Cardiac muscle cell (in vitro differentiated cells and primary cell): ENCODE results near the gene CTNNA3. TPM values are rescaled to one million over a fixed set of nuclear protein-coding genes. Genes with fewer than 3 reads are reported as not detected.

Experiments
- DNase-seq, 2 donors: peaks; one replicate each; pipeline versions ENCODE4 v3.0.0 to v3.0.0-alpha.2; 2010 to 2017; ENCODE audit warnings: low read depth in 1 of 2, low spot score in 1 of 2
- H3K27ac ChIP-seq: fragments of 200-600 bp; sonication (generic); 2 replicates; pipeline ENCODE4 v1.5.1; 2016
- H3K27me3 ChIP-seq: fragments of 200-600 bp; sonication (generic); 2 replicates; pipeline ENCODE4 v1.6.0; 2016; ENCODE audit warnings: control low read depth
- H3K36me3 ChIP-seq: fragments of 200-600 bp; sonication (generic); 2 replicates; pipeline ENCODE4 v1.5.1; 2016; ENCODE audit warnings: control low read depth
- H3K4me1 ChIP-seq: fragments of 200-600 bp; sonication (generic); 2 replicates; pipeline ENCODE4 v1.8.1; 2017; ENCODE audit warnings: low read depth, mild to moderate bottlenecking, mixed run types
- H3K4me3 ChIP-seq: fragments of 200-600 bp; sonication (generic); 2 replicates; pipeline ENCODE4 v1.5.1; 2016; ENCODE audit warnings: mild to moderate bottlenecking
- H3K9me3 ChIP-seq: fragments of 200-600 bp; sonication (generic); 2 replicates; pipeline ENCODE4 v1.5.1; 2017; ENCODE audit warnings: low read depth, mild to moderate bottlenecking, control low read depth
- CTCF ChIP-seq: IDR thresholded peaks from 2 replicates; pipeline ENCODE4 v1.5.1; 2012; ENCODE audit warnings: low read depth, mild to moderate bottlenecking, low read length
- polyA plus RNA-seq: library from polyadenylated mRNA; unstranded; fragments of >200 nt; fragmentation: Nextera tagmentation; extraction: Ambion mirVana; gene quantifications from 2 replicates; pipeline ENCODE4 v1.2.1, GENCODE V29; 2016
- total RNA-seq: library from RNA; depleted of rRNA; stranded (reverse); fragments of >200 nt; gene quantifications from 2 replicates; pipeline ENCODE4 v1.2.3, GENCODE V29; 2016

Gene CTNNA3
- total and polyA plus RNA-seq, 2 experiments from 2014 or later, result 55.8 to 71.7 TPM

- TF ChIP-seq CTCF, result no peak
- no peak for DNase-seq
- no peaks in the 10 kb centered on the region for H3K4me1 ChIP-seq
- no peak overlapping the region for H3K27ac ChIP-seq
- no peaks in the 10 kb centered on the region for H3K36me3 ChIP-seq
- no peaks in the 10 kb centered on the region for H3K9me3 ChIP-seq
- no peak overlapping the region for H3K4me3 ChIP-seq
- H3K27me3 ChIP-seq, result no peaks in the 10 kb centered on the region
These were observed 1505.6 kb downstream of the CTNNA3 start for GRCh38 chr10:66190413-66190812.

GRCh38 chr10:66189271-66189670 is 1506.7 kb downstream of the CTNNA3 start:
- Histone ChIP-seq H3K4me1 (no peaks in the 10 kb centered on the region), H3K36me3 (no peaks in the 10 kb centered on the region), H3K4me3 (no peak overlapping the region), H3K9me3 (no peaks in the 10 kb centered on the region), H3K27me3 (no peaks in the 10 kb centered on the region), H3K27ac (no peak overlapping the region)
- DNase-seq, result no peak
- no peak for TF ChIP-seq CTCF

DNA sequence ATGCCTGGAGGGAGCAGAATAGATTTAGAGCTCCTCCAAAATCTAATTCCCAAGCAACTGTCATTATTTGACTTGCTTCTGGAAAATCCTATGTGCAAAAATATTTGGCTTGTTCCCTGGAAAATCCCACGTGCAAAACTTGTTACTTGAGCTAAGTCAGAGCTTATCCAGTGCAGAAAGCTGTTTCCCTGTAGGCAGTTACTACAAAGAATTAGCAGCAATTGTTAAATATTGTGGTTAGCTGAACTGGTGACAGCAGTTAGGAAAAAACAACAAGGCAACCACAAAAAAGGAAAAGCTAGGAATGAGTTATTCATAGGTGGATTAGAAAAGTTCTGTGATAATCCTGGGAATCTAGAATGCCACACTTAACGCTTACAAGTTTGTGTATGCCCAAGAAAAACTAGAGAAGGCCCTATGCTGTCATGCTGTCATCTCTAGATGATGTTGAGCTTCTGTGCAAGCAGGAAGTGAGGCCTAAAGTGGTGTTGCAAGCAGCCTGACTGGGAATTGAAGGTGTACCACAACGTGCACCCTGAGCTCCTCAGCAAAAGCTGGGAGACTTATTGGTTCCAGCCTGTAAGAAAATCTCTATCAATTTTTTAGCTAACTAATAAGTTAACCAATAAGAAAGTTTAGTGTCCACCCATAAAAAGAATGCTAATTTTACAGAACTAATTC is 1508.8 kb downstream of the CTNNA3 start:
- DNase-seq, result peak in 1 of 2 donors; percentile 0
- Histone ChIP-seq H3K9me3 (no peaks in the 10 kb centered on the region), H3K27me3 (no peaks in the 10 kb centered on the region), H3K36me3 (no peaks in the 10 kb centered on the region), H3K4me3 (no peak overlapping the region), H3K4me1 (no peaks in the 10 kb centered on the region), H3K27ac (peak overlapping the region; percentile 52)
- TF ChIP-seq CTCF, result no peak

DNA sequence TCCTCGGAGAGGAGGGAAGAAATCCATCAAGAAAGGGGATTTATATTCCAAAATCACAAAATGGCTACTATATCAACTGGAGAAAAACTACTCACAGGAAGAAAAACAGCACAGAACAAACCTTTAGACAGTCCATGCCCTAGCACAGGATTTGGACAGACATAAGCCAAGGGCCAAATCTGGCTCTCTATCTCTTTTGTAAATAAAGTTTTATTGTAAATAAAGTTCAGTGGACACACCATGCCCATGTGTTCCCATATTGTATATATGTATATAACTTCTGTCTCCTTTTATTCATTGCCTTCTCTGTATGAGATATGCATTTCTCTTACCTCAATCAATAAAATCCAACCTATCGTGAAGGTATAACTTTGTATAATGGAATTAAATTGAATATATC is 1513.0 kb downstream of the CTNNA3 start:
- Histone ChIP-seq H3K4me3 (no peak overlapping the region), H3K27me3 (no peaks in the 10 kb centered on the region), H3K27ac (no peak overlapping the region), H3K9me3 (no peaks in the 10 kb centered on the region), H3K4me1 (no peaks in the 10 kb centered on the region), H3K36me3 (no peaks in the 10 kb centered on the region)
- DNase-seq, result no peak
- no peak for TF ChIP-seq CTCF

DNA sequence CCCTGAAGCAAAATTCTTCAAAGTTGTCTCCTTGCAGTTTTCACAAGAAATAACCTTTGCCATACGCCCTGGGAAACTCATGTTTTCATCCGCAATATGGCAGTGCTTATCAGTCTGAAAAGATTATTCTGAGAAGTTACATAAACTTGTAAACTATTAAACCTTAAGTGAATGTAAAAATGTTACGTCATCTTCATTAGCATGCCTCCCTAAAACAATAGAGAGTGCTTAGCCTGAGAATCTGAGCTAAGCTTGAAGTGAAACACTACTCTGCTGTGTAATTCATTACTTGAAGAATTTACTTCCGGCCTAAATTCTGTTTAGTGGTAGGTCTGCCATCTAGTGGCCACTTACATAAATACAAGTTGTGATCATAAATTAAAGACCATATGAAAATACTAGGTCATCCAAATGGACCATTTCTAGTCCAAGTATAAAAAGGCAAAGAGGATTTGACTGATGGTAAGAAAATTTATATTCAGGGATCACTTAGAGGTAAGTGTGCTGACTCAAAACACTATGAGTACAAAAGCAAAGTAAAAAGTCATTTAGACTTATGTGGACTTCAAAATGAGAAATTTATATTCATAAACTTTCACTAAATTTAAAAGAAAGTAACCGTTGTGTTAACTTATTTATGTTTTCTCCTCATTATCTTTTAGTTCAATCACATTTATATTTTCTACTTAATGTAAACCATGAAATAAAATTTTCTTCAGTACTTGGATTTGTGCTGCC is 1515.2 kb downstream of the CTNNA3 start:
- DNase-seq, result peak; percentile 71 to 78
- Histone ChIP-seq H3K4me1 (no peaks in the 10 kb centered on the region), H3K27ac (no peak overlapping the region)

More for the DNA sequence above, 1515.2 kb downstream of the CTNNA3 start:
- Histone ChIP-seq H3K36me3 (no peaks in the 10 kb centered on the region), H3K4me3 (no peak overlapping the region), H3K27me3 (no peaks in the 10 kb centered on the region), H3K9me3 (no peaks in the 10 kb centered on the region)
- peak; percentile 56 for TF ChIP-seq CTCF
